GM18502 (cell line): Measurements from ENCODE around the gene MARK3.
"Not testable (repeated sequence)": the region's sequence is repeated elsewhere in the genome, so short reads cannot be mapped to it uniquely, and the experiment has no call there.

Experiments used
- ATAC-seq: cut with Tn5 transposase; IDR thresholded peaks from one replicate; pipeline ENCODE4 v1.9.1; 2021; ENCODE audit warnings: mild to moderate bottlenecking; ENCODE audit not compliant: unreplicated experiment, poor library complexity

The MARK3 gene

DNA sequence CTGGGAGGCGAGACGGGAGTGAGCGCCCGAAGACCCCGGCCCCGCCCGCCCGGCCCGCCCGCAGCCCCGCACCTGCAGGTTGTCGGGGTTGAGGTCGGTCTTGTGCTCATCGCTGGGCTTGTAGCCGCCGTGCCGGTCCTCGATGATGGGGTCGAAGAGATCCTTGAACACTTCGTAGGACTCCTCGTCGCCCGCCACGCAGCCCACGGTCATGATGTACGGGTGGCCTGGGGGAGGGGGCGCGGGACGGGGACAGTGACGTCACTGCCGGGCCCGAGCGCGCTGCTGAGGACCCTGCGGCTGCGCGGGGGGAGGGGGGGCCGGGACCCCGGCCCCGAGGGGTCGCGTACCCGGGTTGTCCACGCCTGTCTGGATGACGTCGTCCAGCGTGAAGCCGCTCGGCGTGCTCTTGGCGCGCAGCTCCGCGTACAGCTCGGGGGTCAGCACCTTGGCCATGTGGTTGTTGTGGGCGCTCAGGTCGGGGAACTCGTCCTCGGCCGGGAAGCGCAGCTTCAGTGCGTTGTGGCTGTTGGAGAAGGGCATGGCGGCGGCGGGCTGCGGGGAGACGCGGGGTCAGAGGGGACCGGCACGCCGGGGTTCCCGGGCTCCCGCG lies 136.8 kb downstream of the MARK3 start:
- no peak for ATAC-seq

DNA sequence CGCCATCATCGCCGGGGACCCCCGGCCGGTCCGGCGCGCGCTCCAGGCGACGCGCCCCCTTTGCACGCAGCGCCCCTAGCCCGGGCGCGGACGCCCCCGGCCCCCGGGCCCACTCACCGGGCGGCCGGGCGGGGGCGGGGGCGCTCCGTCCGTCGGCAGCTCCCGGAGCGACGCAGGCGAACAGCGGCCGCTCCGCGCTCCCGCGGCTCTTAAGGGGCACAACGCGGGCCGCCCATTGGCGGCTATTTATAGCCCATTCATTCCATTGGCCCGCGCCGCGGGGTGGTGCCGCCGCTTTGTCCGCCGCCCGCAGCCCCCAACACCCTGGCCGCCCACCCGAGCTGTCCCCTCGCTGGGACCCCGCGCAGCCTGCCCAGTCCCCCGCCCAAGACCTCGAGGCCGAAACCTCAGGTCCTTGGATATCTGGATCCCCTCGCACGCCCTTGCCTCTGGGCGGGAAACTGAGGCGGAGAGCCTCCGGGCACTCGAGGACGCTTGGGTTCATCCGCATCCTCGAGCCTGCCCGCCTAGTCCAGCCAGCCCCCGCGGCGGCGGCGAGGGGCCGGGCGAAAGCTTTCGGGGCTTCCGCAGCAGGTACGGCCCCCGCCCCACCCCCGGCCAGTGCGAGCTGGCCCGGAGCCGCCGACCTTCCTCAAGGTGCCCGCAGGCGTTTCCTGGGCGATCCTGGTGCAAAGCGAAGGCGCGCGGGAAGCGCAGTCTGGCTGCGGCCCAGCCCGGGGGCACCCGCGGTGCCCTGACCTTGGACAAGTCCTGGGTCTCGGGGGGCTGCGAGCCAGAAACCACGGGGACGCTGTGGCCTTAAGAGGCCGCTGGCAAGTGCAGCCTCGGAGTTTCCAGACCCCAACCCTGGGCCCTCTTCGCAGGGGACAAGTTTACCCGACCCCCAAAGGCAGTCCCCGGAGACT lies 137.7 kb downstream of the MARK3 start, which contains the start of gene CKB:
Gene CKB (minus strand): TSS at position 182 of the 926 bp plus-strand sequence. CDS start 337 bp downstream, outside the sequence.
- ATAC-seq: no peak

DNA sequence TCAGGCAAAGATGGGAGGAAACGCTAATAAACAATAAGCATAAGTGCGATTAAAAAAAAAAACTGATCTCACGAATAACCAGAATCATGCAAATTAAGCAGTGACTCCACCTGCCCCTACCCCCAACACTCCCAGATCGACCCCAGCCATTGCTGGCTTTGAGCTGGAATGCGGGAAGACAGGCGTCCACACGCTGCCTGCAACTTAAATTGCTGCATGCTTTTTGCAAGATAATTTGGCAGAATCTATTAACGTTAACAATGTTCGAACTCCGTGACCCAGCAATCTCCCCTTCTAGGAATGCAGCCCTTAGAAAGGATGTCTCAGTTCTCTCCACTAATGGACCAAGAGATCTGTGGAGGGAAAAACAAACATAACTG lies 138.3 kb downstream of the MARK3 start:
- no peak for ATAC-seq

DNA sequence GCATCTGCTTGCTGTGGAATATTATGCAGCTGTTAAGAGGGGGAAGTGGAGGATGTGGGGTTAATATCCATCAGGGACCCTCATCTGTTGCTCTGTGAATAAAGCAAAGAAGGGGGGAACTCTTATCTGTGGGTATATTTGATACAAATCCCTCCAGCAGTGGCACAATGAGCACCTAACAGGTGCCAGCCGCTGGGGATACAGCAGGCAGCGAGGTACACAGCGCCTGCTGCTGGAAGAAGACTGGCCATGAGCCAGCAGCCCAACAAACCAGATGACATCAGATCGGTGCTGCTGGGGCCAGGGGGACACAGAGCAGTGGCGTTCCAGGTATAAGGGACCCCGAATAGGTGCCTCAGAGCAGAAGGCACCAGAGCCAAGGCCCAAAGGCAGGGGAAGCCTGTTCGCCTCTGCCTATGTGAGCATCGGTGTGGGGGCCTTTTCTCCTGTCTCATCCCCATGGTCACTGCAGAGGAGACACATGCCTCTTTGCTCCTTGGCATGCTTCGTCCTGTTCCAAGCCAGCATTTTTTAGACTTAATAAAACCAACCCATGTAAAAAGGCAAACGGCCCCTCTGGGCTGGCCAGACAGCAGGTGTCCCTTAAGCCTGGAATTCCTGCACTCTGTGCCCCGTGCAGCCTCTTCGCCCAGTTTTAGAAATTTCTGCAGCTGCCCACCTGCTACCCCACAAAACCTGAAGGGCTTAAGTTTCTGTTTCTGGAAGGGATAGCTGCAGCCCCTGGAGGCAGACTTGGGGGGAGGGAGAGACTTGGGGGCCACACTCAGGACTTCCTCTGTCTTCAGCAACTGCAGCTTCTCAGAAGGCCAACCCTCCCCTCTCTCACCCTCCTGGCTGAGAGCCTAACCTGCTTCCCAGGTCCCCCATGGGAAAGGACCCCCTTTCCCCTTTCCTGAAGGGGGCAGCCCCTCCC lies 139.1 kb downstream of the MARK3 start:
- ATAC-seq: no peak

DNA sequence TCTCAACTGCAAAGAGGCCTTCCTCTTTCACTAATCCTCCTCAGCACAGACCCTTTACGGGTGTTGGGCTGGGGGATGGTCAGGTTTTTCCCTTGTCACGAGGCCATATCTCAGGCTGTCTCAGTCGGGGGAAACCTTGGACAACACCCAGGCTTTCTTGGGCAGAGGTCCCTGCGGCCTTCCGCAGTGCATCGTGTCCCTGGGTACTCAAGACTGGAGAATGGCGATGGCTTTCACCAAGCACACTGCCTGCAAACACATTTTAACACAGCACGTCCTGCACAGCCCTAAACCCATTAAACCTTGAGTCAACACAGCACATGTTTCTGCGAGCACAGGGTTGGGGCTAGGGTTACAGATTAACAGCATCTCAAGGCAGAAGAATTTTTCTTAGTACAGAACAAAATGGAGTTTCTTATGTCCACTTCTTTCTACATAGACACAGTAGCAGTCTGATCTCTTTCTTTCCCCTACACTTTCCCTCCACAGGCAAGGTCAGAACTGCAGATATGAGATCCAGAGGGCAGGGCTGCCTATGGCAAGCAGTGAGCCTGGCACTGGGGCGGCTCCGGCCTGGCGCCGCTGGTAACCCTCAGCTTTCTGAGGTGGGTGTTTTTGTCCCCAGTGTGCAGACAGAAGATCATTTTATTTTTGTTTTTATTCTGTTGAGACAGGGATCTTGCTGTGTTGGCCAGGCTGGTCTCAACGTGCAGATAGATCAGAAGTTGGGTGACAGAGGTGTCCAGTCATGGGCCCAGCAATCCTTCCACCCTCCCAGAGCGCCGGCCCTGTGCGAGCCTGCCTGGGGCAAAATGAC lies 140.4 kb downstream of the MARK3 start:
- not testable (repeated sequence) for ATAC-seq

DNA sequence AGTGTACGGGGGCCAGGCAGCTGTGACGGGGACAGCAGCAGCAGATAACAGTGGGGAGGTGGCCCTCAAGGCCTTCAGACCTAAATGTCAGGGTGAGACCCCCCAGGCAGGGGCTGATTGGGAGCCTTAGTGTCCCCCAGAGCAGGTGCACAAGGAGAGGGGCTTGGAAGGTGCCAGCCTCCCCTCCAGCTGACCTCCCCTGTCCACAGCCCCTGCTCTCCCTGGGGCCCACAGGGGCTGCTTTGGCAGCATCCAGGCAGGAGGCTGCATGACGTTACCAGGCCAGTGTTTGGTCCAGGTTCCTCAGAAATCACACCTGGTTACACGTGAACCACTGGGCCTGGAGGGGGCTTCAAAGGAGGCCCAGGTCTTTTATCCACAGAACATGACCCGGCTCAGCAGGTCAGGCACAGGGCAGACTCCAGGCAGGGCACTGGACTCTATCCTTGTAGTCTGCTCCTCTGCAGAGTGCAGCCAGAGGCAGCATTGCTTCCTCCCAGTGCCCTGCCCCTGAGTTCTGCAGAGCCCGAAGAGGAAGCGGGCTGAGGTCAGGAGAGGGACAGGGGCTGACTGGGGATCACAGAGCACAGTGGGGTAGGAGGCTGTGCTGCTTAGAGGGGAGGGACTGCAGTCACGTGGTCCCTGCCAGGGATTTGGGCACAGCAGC lies 141.2 kb downstream of the MARK3 start:
- no peak for ATAC-seq

DNA sequence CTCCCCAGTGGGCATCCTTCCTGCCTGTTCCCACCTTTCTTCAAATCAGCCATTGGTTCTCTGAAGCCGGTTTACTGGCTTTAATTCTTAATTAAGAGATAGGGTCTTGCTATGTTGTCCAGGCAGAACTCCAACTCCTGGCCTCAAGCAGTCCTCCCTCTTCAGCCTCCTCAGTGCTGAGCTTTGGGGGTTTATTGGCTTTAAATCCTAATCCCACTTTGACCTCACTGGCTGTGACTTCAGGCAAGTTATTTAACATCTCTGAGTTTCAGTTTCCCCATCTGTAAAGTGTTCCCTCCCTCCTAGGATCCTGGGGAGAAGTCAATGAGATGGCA lies 141.7 kb downstream of the MARK3 start:
- ATAC-seq: no peak

DNA sequence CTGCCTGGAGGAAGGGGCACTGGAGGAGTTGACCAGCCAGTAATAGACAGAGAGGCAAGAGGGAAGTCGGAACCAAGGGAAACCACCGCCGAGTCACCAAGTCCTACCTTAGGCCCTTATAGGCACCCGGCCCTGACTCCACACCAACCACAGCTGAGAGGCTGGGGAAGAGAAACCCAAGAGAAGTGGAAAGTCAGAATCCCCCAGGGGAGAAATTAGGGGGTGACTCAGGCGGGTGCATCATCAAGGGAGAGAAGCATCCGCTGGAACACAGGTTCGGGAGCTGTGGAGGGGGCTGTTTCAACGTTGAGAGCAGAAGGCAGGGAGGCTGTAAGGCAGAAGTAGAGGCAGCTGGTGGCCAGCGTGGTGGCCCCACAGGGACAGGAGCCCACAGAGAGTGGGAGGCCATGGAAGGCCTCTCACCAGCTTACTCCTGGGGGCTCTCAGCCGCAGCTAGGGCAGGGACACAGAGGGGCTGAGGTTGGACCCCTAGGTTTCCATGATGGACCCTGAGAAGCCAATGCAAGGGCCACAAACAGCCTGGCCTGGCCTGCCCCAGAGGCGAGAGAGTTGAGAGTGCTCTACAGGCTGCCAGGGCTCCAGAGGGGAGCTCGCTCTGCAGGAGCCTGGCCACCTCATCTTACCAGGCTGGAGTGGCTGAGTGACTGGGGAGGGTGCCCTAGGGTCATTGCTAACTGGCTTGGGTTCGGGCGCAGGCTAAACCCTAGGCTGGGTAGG lies 142.4 kb downstream of the MARK3 start:
- ATAC-seq: peak; percentile 68

DNA sequence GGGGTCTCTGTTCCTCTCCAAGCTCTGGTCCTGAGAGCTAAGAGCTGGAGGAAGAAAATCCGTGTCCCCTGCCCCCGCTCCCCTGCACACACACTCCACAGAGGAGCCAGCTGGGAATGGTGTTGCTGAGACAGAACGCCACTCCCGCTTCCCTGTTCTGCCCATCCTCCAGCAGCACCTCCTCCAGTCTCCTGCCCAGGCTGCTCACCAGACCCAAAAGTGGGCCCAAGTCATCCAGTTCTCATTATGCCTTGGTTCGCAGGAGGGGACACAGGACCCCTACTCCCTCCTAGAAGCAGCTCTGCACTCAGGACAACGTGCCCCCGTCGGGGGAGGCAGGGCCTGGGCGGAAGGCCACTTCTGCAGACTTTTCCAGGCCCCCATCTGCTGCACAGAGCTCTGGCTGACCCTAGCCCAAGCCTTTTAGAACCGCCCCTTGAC lies 143.0 kb downstream of the MARK3 start:
- ATAC-seq: no peak

DNA sequence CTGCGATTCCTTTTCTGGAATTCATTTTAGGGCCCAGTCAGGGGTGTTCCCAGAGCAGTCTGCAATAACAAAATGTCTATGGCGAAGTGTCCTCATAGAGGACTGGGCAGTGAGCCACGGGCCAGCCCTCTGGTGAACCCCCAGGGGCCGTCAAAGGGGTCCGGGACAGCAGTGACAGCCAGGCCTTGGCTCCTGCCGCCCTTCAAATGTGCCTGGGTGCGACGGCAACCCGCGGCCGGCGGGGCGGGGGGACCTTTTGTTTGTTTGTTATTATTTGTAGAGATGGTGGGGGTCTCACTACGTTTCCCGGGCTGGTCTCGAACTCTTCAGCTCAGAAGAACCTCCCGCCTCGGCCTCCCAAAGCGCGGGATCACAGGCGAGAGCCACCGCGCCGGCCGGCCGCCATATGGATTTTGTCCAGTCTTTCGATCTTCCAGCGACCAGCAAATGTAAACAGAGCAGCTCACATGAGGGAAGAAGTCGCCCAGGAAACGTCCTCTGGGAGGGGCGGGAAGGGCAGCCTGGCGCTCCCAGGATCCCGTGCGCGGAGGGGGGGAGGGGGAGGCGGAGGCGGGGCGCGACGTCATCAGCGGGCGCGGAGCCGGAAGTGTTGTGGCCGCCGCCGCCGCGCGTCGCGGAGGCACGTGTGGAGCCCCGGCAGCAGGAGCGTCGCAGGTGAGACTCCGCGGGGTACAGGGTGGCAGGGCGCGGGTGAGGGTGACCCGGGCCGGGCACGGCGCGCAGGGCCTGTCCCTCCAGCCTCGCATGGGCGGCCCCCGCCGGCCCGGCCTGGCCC lies 143.6 kb downstream of the MARK3 start, which contains the start of gene TRMT61A:
Gene TRMT61A (plus strand): TSS at position 610 of the 796 bp plus-strand sequence. CDS start 783 bp downstream, outside the sequence.
- peak; percentile 56 for ATAC-seq

DNA sequence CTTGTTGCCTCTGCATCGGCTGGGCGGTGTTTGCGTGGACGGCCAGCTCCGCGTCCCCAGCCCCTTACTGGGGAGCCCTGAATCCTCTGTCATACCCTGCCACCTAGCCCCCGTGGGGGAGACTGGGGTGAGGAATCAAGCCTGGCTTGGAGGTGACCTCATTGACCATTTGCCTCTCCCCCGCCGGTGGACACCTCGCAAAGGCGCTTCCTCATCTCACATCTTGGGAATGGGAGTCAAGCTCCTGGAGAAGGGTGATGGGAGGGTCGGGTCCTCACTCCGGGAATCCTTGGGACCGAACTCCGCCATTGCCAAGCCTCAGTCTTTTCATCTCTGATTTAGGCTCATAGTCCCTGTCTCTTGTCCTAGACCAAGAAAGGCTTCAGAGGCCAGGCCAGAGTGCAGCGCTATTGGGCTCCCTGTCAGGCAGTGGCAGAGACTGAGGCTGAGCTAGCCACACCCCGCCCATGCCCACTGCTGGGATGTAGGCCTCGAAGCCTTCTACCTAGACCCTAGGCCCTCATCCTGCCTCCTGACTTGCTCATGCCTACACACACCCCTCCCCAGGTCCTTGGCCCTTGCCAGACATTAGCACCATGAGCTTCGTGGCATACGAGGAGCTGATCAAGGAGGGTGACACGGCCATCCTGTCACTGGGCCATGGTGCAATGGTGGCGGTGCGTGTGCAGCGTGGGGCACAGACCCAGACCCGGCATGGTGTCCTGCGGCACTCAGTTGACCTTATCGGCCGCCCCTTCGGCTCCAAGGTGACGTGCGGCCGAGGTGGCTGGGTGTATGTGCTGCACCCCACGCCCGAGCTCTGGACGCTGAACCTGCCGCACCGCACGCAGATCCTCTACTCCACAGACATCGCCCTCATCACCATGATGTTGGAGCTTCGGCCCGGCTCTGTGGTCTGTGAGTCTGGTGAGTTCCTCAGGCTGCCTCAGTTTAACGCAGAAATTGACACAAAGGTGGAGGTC lies 144.5 kb downstream of the MARK3 start:
- no peak for ATAC-seq

DNA sequence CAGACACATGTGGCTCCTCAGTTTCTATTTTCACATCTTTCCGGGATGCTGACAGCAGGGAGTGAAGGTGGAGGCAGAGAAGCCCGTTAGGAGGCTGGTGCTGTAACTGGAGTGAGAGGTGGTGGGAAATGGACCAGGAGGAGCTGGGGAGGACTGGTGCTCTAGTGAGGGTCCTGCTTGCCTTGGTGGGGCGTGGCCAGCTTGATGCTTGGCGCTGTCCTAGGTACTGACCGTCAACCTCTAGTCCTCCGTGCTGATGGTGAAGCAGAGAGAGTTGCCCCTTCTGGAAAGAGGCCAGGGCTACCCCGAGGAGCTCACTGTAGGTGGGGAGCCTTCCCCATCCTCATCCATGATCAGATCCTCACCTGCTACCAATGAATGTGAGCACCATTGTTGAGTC lies 145.2 kb downstream of the MARK3 start:
- no peak for ATAC-seq

DNA sequence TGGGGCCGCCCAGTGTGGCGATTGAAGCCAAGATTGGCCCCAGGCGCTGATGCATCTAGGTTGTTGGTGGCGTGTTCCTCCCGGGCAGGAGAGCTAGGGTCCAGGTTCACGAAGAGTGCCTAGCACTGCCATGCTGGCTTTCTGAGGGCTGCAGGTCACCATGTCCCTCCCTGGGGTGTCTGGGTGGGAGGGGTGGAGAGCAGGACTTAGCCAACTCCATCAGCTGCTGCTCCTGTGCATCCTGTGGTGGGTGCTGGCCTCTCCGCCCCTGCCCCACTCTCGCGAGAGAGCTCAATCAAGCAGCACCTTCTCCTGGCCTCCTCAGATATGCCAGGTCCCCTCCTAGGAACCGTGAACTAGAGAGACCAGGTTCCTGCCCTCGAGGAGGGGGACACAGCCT lies 145.6 kb downstream of the MARK3 start:
- no peak for ATAC-seq

DNA sequence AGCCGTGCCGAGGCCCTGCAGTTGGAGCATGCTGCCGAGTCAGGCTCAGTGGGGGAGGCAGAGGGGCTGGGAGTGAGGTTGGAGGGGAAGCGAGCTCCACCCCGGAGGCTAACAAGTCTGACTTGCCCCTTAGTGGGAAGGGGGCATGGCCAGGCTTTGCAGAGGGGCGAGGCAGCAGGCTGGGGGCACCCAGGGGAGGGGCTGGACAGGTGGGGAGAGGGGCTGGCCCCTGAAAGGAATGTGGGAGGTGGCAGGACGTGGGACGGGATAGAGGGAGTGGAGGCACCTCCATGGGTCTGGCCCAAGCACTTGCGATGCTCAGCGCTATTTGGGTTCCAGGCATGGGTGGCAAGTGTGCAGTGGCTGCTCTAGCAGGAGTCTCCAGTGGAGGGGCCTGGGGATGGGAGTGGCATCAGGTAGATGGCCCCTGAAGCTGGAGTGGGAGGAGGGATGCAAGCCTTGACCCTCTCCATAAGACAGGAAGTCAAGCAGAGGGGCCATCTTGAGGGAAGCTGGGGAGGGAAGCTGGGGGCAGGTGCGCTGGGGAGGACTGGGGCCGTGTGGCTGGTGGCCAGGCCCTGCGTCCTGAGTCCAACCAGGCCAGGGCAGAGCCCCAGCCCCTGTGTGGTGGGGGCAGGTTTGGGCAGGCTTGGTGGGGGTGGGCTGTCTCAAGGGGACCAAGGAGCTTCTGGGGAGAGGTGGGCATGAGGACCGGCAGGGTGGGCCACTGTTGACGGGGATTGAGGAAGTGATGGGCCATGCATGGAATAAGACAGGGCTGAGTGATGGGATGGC lies 146.4 kb downstream of the MARK3 start:
- ATAC-seq: no peak

DNA sequence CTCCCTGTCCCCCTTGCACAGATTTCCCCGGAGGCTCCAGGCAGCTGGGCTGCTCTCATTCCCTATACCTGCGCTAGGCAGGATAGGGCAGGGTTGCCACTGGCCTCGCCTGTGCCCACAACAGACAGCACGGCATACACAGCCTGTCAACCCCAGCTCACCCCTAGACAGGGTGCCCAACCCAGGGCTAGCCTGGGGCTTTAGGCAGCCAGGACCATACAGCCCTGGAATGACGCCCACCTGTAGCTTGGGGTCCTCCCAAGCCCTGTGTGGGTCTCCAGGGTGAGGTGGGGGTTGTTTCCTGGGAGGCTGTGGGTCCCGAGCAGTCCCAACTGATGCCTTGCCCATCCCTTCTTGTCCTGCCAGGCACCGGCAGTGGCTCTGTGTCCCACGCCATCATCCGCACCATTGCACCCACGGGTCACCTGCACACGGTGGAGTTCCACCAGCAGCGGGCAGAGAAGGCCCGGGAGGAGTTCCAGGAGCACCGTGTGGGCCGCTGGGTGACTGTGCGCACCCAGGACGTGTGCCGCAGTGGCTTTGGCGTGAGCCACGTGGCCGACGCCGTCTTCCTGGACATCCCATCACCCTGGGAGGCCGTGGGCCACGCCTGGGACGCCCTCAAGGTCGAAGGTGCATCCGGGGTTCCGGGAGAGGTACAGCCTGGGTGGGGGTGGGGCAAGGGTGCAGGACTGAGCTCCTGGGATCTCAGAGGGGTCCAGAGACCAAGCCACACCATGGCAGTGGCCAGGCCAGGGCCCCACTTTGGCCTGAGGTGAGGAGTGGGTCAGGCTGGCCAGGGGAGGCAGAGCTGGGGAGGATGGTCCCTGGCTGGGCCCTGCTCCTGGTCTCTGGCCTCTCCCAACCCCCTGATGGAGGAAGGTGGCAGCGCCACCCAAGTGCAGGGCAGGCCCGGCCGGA lies 147.3 kb downstream of the MARK3 start:
- ATAC-seq: no peak
